B cell (primary cell): Measurements from ENCODE around the gene STK11.

Experiments
- CTCF ChIP-seq: fragments of 200-600 bp; IDR thresholded peaks from one replicate; pipeline ENCODE4 v1.8.0; 2022; ENCODE audit warnings: antibody characterized with exemption, mild to moderate bottlenecking
- EZH2 ChIP-seq: IDR thresholded peaks from 2 replicates; pipeline ENCODE4 v1.6.1; 2012; ENCODE audit warnings: borderline replicate concordance, low read depth, mild to moderate bottlenecking, moderate library complexity, low read length; ENCODE audit not compliant: insufficient read depth, poor library complexity, severe bottlenecking

- TF ChIP-seq CTCF (no peak), EZH2 (no peak)
Measured at GRCh38 chr19:1264801-1265614, 59.4 kb downstream of the STK11 start.
